WTC11 (cell line): ENCODE data around the gene SHC3. TPM values are rescaled to one million over a fixed set of nuclear protein-coding genes. Genes with fewer than 3 reads are reported as not detected.

Experiments
- ATAC-seq: fragments of 200-7000 bp; cut with Tn5 transposase; 2 replicates; pipeline ENCODE4 v1.10.0; 2021; ENCODE audit warnings: mild to moderate bottlenecking, moderate library complexity
- CTCF ChIA-PET: fragments of 300-600 bp; sonication (Branson Sonifier 250); formaldehyde crosslinking; loops from one replicate; lab custom pipeline; 2021; ENCODE audit warnings: antibody characterized with exemption; lab: Charles Lee
- POLR2A ChIA-PET: fragments of 350-600 bp; sonication (Branson Sonifier 250); formaldehyde crosslinking; loops from one replicate; lab custom pipeline; 2021; ENCODE audit warnings: antibody characterized with exemption; lab: Charles Lee
- DNase-seq: peaks from one replicate; pipeline ENCODE4 v3.0.0; 2021; ENCODE audit warnings: low spot score
- H3K27ac Mint-ChIP-seq: 2 replicates; pipeline ENCODE4 v1.8.0; 2021; ENCODE audit warnings: mixed read lengths
- H3K27me3 Mint-ChIP-seq: 2 replicates; pipeline ENCODE4 v1.8.0; 2021; ENCODE audit warnings: low read depth, mild to moderate bottlenecking, moderate library complexity, mixed read lengths
- H3K36me3 Mint-ChIP-seq: 2 replicates; pipeline ENCODE4 v1.8.0; 2021; ENCODE audit warnings: mixed read lengths
- H3K4me1 Mint-ChIP-seq: 2 replicates; pipeline ENCODE4 v1.8.0; 2022; ENCODE audit warnings: mixed read lengths
- H3K4me3 Mint-ChIP-seq: 2 replicates; pipeline ENCODE4 v1.8.0; 2021; ENCODE audit warnings: mild to moderate bottlenecking, moderate library complexity, mixed read lengths
- H3K9me3 Mint-ChIP-seq: 2 replicates; pipeline ENCODE4 v1.8.0; 2021; ENCODE audit warnings: mixed read lengths
- AR ChIP-seq: fragments of 250-450 bp; sonication (Bioruptor Pico); IDR thresholded peaks from 2 replicates; pipeline ENCODE4 v1.9.0; 2021; ENCODE audit warnings: mild to moderate bottlenecking
- CBFB ChIP-seq: sonication (generic); formaldehyde crosslinking; IDR thresholded peaks from 2 replicates; pipeline ENCODE4 v1.8.1; 2022; ENCODE audit warnings: mild to moderate bottlenecking, low read depth, missing genetic modification reagents
- E2F5 ChIP-seq: sonication (generic); formaldehyde crosslinking; IDR thresholded peaks from 2 replicates; pipeline ENCODE4 v1.8.1; 2022; ENCODE audit warnings: mild to moderate bottlenecking, moderate library complexity, missing genetic modification reagents
- FOXK1 ChIP-seq: sonication (generic); formaldehyde crosslinking; IDR thresholded peaks from 2 replicates; pipeline ENCODE4 v1.8.0; 2022; ENCODE audit warnings: mild to moderate bottlenecking, moderate library complexity, missing genetic modification reagents
- GTF2I ChIP-seq: fragments of 250-450 bp; sonication (Bioruptor Pico); conservative IDR thresholded peaks from 2 replicates; pipeline ENCODE4 v1.4.0; 2021; ENCODE audit warnings: mild to moderate bottlenecking
- KAT7 ChIP-seq: sonication (generic); formaldehyde crosslinking; IDR thresholded peaks from 2 replicates; pipeline ENCODE4 v1.8.1; 2023; ENCODE audit warnings: missing genetic modification reagents, mild to moderate bottlenecking, borderline replicate concordance
- MYBL2 ChIP-seq: sonication (generic); formaldehyde crosslinking; IDR thresholded peaks from 2 replicates; pipeline ENCODE4 v1.8.1; 2023; ENCODE audit warnings: mild to moderate bottlenecking, moderate library complexity, missing genetic modification reagents
- NR1H2 ChIP-seq: sonication (generic); formaldehyde crosslinking; IDR thresholded peaks from 2 replicates; pipeline ENCODE4 v1.9.0; 2021; ENCODE audit warnings: mild to moderate bottlenecking, moderate library complexity, missing genetic modification reagents
- PRRX2 ChIP-seq: fragments of 250-450 bp; sonication (Bioruptor Pico); IDR thresholded peaks from 2 replicates; pipeline ENCODE4 v1.8.0; 2021; ENCODE audit warnings: mild to moderate bottlenecking
- ZNF263 ChIP-seq: sonication (generic); formaldehyde crosslinking; IDR thresholded peaks from 2 replicates; pipeline ENCODE4 v1.8.1; 2022; ENCODE audit warnings: low read depth, mild to moderate bottlenecking, moderate library complexity, missing genetic modification reagents
- ZNF416 ChIP-seq: fragments of 250-450 bp; sonication (Bioruptor Pico); IDR thresholded peaks from 2 replicates; pipeline ENCODE4 v1.9.0; 2021; ENCODE audit warnings: mild to moderate bottlenecking, inconsistent platforms
- ZNF532 ChIP-seq: fragments of 250-450 bp; sonication (Bioruptor Pico); IDR thresholded peaks from 2 replicates; pipeline ENCODE4 v1.9.0; 2021; ENCODE audit warnings: mild to moderate bottlenecking, borderline replicate concordance
- ZNF671 ChIP-seq: fragments of 250-450 bp; sonication (Bioruptor Pico); IDR thresholded peaks from 2 replicates; pipeline ENCODE4 v1.8.0; 2021; ENCODE audit warnings: mild to moderate bottlenecking
- total RNA-seq: library from RNA; stranded (reverse); gene quantifications from 3 replicates; pipeline ENCODE4 v1.2.3, GENCODE V29; 2021
- TF ChIP-seq, protein P1 (sequence below): sonication (generic); formaldehyde crosslinking; IDR thresholded peaks from 2 replicates; pipeline ENCODE4 v1.8.1; 2023; ENCODE audit warnings: mild to moderate bottlenecking, missing genetic modification reagents, borderline replicate concordance

The SHC3 gene
- total RNA-seq, 1 experiment from 2014 or later: 4.9 TPM

DNA sequence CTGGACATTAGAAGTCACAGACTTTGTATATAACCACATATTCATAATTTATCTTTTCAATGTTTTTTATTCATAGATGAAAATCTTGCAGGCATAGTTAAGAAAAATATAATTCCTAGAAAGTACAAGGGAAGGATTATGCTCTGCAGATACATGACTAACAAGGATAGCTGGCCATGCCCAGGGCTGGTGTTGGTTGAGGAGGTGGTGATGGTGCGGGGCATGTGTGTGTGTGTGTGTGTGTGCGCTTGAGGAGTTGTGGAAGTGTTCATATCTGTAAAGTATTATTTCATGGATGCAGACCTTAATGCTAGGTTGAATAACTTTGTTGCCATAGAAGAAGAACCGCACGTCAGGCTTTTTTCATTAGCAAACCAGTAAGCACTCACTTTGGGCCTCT is 186.1 kb downstream of the SHC3 start:
- DNase-seq: no peak
- 0 out of 2 replicates have a peak, but pooled peaks cover under 1% of the 10 kb centered on the region for H3K36me3 Mint-ChIP-seq
- peak overlapping the region; percentile 91 for H3K4me3 Mint-ChIP-seq
- CTCF ChIA-PET: interaction anchor here (1.4 to 2.6 kb wide), 2 partner anchors 8 to 332 kb away, joined by 3 to 13 read pairs; no protein-coding TSS in a partner anchor
- POLR2A ChIA-PET: no interaction called here
- H3K27ac Mint-ChIP-seq: no peak overlapping the region
- H3K9me3 Mint-ChIP-seq: peaks cover 2% of the 10 kb centered on the region
- TF ChIP-seq, protein P1, sequence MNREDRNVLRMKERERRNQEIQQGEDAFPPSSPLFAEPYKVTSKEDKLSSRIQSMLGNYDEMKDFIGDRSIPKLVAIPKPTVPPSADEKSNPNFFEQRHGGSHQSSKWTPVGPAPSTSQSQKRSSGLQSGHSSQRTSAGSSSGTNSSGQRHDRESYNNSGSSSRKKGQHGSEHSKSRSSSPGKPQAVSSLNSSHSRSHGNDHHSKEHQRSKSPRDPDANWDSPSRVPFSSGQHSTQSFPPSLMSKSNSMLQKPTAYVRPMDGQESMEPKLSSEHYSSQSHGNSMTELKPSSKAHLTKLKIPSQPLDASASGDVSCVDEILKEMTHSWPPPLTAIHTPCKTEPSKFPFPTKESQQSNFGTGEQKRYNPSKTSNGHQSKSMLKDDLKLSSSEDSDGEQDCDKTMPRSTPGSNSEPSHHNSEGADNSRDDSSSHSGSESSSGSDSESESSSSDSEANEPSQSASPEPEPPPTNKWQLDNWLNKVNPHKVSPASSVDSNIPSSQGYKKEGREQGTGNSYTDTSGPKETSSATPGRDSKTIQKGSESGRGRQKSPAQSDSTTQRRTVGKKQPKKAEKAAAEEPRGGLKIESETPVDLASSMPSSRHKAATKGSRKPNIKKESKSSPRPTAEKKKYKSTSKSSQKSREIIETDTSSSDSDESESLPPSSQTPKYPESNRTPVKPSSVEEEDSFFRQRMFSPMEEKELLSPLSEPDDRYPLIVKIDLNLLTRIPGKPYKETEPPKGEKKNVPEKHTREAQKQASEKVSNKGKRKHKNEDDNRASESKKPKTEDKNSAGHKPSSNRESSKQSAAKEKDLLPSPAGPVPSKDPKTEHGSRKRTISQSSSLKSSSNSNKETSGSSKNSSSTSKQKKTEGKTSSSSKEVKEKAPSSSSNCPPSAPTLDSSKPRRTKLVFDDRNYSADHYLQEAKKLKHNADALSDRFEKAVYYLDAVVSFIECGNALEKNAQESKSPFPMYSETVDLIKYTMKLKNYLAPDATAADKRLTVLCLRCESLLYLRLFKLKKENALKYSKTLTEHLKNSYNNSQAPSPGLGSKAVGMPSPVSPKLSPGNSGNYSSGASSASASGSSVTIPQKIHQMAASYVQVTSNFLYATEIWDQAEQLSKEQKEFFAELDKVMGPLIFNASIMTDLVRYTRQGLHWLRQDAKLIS (CRISPR knock-in tag): no peak
- TF ChIP-seq KAT7 (CRISPR knock-in tag) (no peak), E2F5 (CRISPR knock-in tag) (no peak), PRRX2 (no peak), MYBL2 (CRISPR knock-in tag) (no peak), GTF2I (CRISPR knock-in tag) (no peak), CBFB (CRISPR knock-in tag) (no peak), FOXK1 (CRISPR knock-in tag) (no peak), ZNF263 (CRISPR knock-in tag) (no peak), ZNF671 (CRISPR knock-in tag) (no peak), NR1H2 (CRISPR knock-in tag) (no peak), AR (CRISPR knock-in tag) (no peak), ZNF416 (CRISPR knock-in tag) (no peak), ZNF532 (CRISPR knock-in tag) (no peak)
- peaks cover 34% of the 10 kb centered on the region for H3K4me1 Mint-ChIP-seq
- peaks cover 18% of the 10 kb centered on the region for H3K27me3 Mint-ChIP-seq
- ATAC-seq: no peak
